ENCODE data around the gene PTPRD. TPM values are rescaled to one million over a fixed set of nuclear protein-coding genes. Genes with fewer than 3 reads are reported as not detected.
"Not testable (repeated sequence)": the region's sequence is repeated elsewhere in the genome, so short reads cannot be mapped to it uniquely, and the experiment has no call there.

The PTPRD gene
- total and polyA plus RNA-seq, 7 experiments from 2014 or later = 0.71 TPM; not detected in 6

DNA sequence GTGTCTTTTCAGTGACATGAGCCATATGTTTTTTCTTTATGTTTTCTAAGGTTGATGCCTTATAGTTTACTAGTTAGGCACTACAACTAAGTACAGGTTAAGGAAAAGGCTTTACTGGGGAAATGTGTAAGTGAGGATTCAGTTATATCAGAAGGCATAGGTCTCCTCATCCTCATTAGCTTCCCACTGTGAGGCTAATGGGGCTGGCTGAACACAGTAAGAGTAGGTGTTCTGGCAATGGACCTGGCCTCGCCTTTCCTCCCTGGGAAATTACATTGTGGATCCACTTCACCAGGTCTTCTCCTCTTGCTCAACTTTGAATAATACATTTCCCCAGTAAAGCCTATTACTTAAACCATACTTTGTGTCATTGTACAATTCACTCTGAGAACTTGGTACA is 225.5 kb downstream of the PTPRD start:
- H3K27me3 ChIP-seq (ENCODE audit: control insufficient read depth in 2 of 2, insufficient read depth in 2 of 2, low read length in 2 of 2) = no peaks in the 10 kb centered on the region
- no peaks in the 10 kb centered on the region for H3K36me3 Mint-ChIP-seq
- H3K27ac Mint-ChIP-seq = no peak overlapping the region
- ATAC-seq (no peak), DNase-seq (no peak)
- no peak overlapping the region for H3K27ac ChIP-seq (ENCODE audit: low read depth, low read length)
- intact Hi-C loops (cut with micrococcal nuclease) = no loop called here
- ChIA-PET POLR2A (no interaction called here), CTCF (no interaction called here)
- no peaks in the 10 kb centered on the region for H3K4me1 ChIP-seq (ENCODE audit: control insufficient read depth in 2 of 2, insufficient read depth in 2 of 2, low read length in 2 of 2)
- no peak overlapping the region for H3K4me3 Mint-ChIP-seq
- H3K9me3 Mint-ChIP-seq = peaks cover 0 to 21% (median 3%) of the 10 kb centered on the region in 11 donors
- no peaks in the 10 kb centered on the region for H3K27me3 Mint-ChIP-seq
- no peak overlapping the region for H3K4me3 ChIP-seq (ENCODE audit: low read length)
- no peaks in the 10 kb centered on the region for H3K36me3 ChIP-seq (ENCODE audit: control insufficient read depth in 2 of 3, insufficient read depth in 3 of 3, low read length in 3 of 3)
- H3K9me3 ChIP-seq (ENCODE audit: control insufficient read depth in 2 of 3, low read length in 3 of 3) = no peaks in the 10 kb centered on the region
- H3K4me1 Mint-ChIP-seq = no peaks in the 10 kb centered on the region

DNA sequence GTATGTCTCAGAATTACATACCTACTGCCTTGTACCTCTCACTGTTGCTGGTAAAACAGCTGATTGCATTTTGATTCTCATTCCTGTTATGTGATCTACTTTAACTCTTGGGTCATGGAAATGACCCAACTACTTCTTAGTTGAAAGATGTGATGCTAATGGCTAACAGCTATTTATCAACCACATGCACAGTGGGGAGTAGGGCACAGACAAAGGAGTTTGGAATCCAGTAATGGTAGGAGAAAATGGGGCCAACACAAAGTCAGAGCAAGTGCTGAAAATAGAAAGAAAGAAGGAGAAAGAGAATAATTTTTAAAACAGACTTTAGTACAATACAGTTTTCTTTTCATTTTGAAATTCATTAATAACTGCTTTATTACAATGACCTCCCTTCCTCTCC is 241.0 kb downstream of the PTPRD start:
- H3K4me3 Mint-ChIP-seq = no peak overlapping the region
- DNase-seq (no peak), ATAC-seq (no peak)
- no peak overlapping the region for H3K4me3 ChIP-seq (ENCODE audit: low read length)
- H3K36me3 Mint-ChIP-seq = no peaks in the 10 kb centered on the region
- H3K27me3 Mint-ChIP-seq = no peaks in the 10 kb centered on the region
- no peaks in the 10 kb centered on the region for H3K36me3 ChIP-seq (ENCODE audit: control insufficient read depth in 2 of 3, insufficient read depth in 3 of 3, low read length in 3 of 3)
- no peaks in the 10 kb centered on the region for H3K9me3 ChIP-seq (ENCODE audit: control insufficient read depth in 2 of 3, low read length in 3 of 3)
- intact Hi-C loops (cut with micrococcal nuclease) = no loop called here
- H3K9me3 Mint-ChIP-seq = peaks cover 0 to 22% (median 3%) of the 10 kb centered on the region in 11 donors
- no peak overlapping the region for H3K27ac ChIP-seq (ENCODE audit: low read depth, low read length)
- H3K27ac Mint-ChIP-seq = no peak overlapping the region
- no peaks in the 10 kb centered on the region for H3K4me1 Mint-ChIP-seq
- POLR2A ChIA-PET = no interaction called here
- no peaks in the 10 kb centered on the region for H3K4me1 ChIP-seq (ENCODE audit: control insufficient read depth in 2 of 2, insufficient read depth in 2 of 2, low read length in 2 of 2)
- CTCF ChIA-PET = no interaction called here
- no peaks in the 10 kb centered on the region for H3K27me3 ChIP-seq (ENCODE audit: control insufficient read depth in 2 of 2, insufficient read depth in 2 of 2, low read length in 2 of 2)

DNA sequence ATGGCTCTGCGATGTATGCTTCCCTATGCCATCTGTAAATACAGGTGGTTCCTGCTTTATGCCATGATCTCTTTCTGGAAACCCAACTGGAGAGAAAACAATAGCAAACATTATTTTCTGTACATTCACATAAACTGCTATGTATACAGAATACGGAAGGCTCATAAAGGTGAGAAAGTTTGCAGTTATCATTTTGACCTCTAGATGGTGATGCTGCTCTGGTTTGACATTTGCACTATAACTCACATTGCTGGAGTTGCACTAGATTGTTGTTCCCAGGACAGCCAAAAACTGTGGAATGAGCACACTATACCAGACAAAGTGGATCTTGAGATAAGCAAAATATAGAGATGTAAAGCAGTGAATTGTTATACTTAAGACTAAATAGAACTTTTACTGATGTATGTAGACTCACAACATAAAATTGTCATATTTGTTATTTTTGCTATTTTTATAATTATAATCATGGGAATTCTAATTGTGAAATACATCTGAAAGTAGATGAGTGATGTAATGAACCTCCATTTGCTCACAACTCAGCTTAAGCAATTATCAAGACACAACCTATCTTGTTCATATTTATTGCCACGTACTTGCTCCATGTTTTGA is 246.5 kb downstream of the PTPRD start:
- POLR2A ChIA-PET = no interaction called here
- no peaks in the 10 kb centered on the region for H3K4me1 Mint-ChIP-seq

DNA sequence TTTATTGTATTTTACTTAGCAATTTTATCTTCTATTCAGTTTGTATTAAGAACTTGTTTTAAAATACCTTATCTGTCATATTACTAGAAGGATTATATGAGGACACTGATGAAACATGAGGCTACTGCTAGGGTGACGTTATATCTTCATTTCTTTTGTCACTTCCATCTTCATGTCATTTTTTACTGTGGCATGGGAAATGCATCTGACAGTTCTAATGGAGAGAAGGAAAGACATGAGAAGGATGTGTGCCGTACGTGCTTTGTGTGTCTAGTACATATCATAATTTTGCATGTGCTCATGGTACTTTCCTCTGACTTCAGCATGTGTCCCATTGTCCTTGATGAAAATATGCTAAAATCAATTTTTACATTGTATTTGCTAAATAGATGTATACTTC is 258.2 kb downstream of the PTPRD start:
- no peak overlapping the region for H3K4me3 Mint-ChIP-seq
- intact Hi-C loops (cut with micrococcal nuclease) = no loop called here
- no peaks in the 10 kb centered on the region for H3K27me3 Mint-ChIP-seq
- Histone ChIP-seq H3K9me3 (ENCODE audit: control insufficient read depth in 2 of 3, low read length in 3 of 3) (no peaks in the 10 kb centered on the region), H3K4me1 (ENCODE audit: control insufficient read depth in 2 of 2, insufficient read depth in 2 of 2, low read length in 2 of 2) (no peaks in the 10 kb centered on the region), H3K27ac (ENCODE audit: low read depth, low read length) (no peak overlapping the region), H3K4me3 (ENCODE audit: low read length) (no peak overlapping the region), H3K36me3 (ENCODE audit: control insufficient read depth in 2 of 3, insufficient read depth in 3 of 3, low read length in 3 of 3) (no peaks in the 10 kb centered on the region), H3K27me3 (ENCODE audit: control insufficient read depth in 2 of 2, insufficient read depth in 2 of 2, low read length in 2 of 2) (no peaks in the 10 kb centered on the region)
- no peak overlapping the region for H3K27ac Mint-ChIP-seq
- peaks cover 0 to 16% (median 1%) of the 10 kb centered on the region in 11 donors for H3K9me3 Mint-ChIP-seq
- DNase-seq (no peak), ATAC-seq (no peak)
- ChIA-PET POLR2A (no interaction called here), CTCF (no interaction called here)
- no peaks in the 10 kb centered on the region for H3K36me3 Mint-ChIP-seq
- no peaks in the 10 kb centered on the region for H3K4me1 Mint-ChIP-seq

More for the DNA sequence above, 246.5 kb downstream of the PTPRD start:
- H3K27ac Mint-ChIP-seq = no peak overlapping the region
- peaks cover 0 to 7% (median under 1%) of the 10 kb centered on the region in 11 donors for H3K9me3 Mint-ChIP-seq
- H3K4me3 Mint-ChIP-seq = no peak overlapping the region
- DNase-seq (no peak), ATAC-seq (no peak)
- no peaks in the 10 kb centered on the region for H3K4me1 ChIP-seq (ENCODE audit: control insufficient read depth in 2 of 2, insufficient read depth in 2 of 2, low read length in 2 of 2)
- no peaks in the 10 kb centered on the region for H3K27me3 ChIP-seq (ENCODE audit: control insufficient read depth in 2 of 2, insufficient read depth in 2 of 2, low read length in 2 of 2)
- no peaks in the 10 kb centered on the region for H3K9me3 ChIP-seq (ENCODE audit: control insufficient read depth in 2 of 3, low read length in 3 of 3)
- H3K36me3 ChIP-seq (ENCODE audit: control insufficient read depth in 2 of 3, insufficient read depth in 3 of 3, low read length in 3 of 3) = no peaks in the 10 kb centered on the region
- no peaks in the 10 kb centered on the region for H3K27me3 Mint-ChIP-seq
- CTCF ChIA-PET = no interaction called here
- H3K36me3 Mint-ChIP-seq = no peaks in the 10 kb centered on the region
- intact Hi-C loops (cut with micrococcal nuclease) = no loop called here
- no peak overlapping the region for H3K4me3 ChIP-seq (ENCODE audit: low read length)
- no peak overlapping the region for H3K27ac ChIP-seq (ENCODE audit: low read depth, low read length)

DNA sequence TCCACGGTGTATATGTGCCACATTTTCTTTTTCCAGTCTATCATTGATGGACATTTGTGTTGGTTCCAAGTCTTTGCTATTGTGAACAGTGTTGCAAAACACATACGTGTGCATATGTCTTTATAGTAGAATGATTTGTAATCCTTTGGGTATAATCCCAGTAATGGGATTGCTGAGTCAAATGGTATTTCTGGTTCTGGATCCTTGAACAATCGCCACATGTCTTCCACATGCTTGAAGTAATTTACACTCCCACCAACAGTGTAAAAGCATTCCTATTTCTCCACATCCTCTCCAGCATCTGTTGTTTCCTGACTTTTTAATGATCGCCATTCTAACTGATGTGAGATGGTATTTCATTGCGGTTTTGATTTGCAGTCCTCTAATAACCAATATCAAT is 267.2 kb downstream of the PTPRD start:
- POLR2A ChIA-PET; intact Hi-C loops (cut with micrococcal nuclease); H3K4me3 ChIP-seq (ENCODE audit: low read length); DNase-seq; H3K4me1 ChIP-seq (ENCODE audit: control insufficient read depth in 2 of 2, insufficient read depth in 2 of 2, low read length in 2 of 2); H3K36me3 Mint-ChIP-seq; ATAC-seq; H3K9me3 ChIP-seq (ENCODE audit: control insufficient read depth in 2 of 3, low read length in 3 of 3); H3K27ac Mint-ChIP-seq; H3K4me3 Mint-ChIP-seq; CTCF ChIA-PET; H3K27ac ChIP-seq (ENCODE audit: low read depth, low read length); H3K27me3 ChIP-seq (ENCODE audit: control insufficient read depth in 2 of 2, insufficient read depth in 2 of 2, low read length in 2 of 2); H3K4me1 Mint-ChIP-seq; H3K36me3 ChIP-seq (ENCODE audit: control insufficient read depth in 2 of 3, insufficient read depth in 3 of 3, low read length in 3 of 3); H3K27me3 Mint-ChIP-seq: not testable (repeated sequence)
- peaks cover 0 to 18% (median 8%) of the 10 kb centered on the region in 11 donors for H3K9me3 Mint-ChIP-seq

DNA sequence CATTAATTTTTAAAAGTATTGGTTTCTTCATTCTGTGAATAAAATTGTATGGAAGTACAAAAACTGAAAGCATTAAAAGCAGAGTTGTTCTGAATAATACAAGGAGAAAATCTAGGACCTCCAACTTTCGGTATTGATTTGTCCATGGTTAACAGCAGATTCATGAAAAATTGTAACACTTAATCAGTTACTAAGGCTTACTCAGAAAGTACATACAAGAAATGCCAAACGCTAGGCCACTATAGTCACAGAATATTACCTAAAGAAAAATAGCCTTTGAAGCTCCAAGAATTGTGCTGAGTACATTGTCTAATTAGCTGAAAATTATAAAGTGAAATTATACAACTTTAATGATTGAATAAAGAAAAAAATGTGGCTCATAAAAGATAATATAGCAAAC is 271.7 kb downstream of the PTPRD start:
- ChIA-PET POLR2A (no interaction called here), CTCF (no interaction called here)
- no peaks in the 10 kb centered on the region for H3K36me3 ChIP-seq (ENCODE audit: control insufficient read depth in 2 of 3, insufficient read depth in 3 of 3, low read length in 3 of 3)
- Mint-ChIP-seq H3K27ac (no peak overlapping the region), H3K4me1 (no peaks in the 10 kb centered on the region), H3K36me3 (no peaks in the 10 kb centered on the region), H3K4me3 (no peak overlapping the region), H3K9me3 (peaks cover 0 to 28% (median 7%) of the 10 kb centered on the region in 11 donors), H3K27me3 (no peaks in the 10 kb centered on the region)
- ATAC-seq (no peak), DNase-seq (no peak)
- H3K4me3 ChIP-seq (ENCODE audit: low read length) = no peak overlapping the region
- H3K4me1 ChIP-seq (ENCODE audit: control insufficient read depth in 2 of 2, insufficient read depth in 2 of 2, low read length in 2 of 2) = no peaks in the 10 kb centered on the region
- no peaks in the 10 kb centered on the region for H3K27me3 ChIP-seq (ENCODE audit: control insufficient read depth in 2 of 2, insufficient read depth in 2 of 2, low read length in 2 of 2)
- intact Hi-C loops (cut with micrococcal nuclease) = no loop called here
- no peak overlapping the region for H3K27ac ChIP-seq (ENCODE audit: low read depth, low read length)
- H3K9me3 ChIP-seq (ENCODE audit: control insufficient read depth in 2 of 3, low read length in 3 of 3) = no peaks in the 10 kb centered on the region

DNA sequence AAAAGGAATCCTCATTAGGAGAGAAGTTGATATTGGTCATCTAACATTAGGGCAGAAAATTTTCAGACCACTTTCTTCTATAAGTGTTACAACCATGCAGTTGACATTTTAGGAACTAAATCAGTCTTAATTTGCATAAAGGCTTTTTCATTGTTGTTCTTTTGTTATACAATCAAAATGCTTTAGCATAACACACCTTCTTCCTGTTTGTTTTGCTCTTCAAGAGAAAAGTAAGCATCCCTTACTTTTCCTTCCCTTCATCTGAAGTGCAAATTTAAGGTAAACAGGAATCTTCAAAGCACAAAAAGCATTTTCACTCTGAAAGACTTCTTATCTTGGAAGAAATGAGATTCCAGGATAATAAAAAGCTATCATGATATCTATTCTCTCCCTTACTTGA is 273.6 kb downstream of the PTPRD start:
- Histone ChIP-seq H3K9me3 (ENCODE audit: control insufficient read depth in 2 of 3, low read length in 3 of 3) (no peaks in the 10 kb centered on the region), H3K4me1 (ENCODE audit: control insufficient read depth in 2 of 2, insufficient read depth in 2 of 2, low read length in 2 of 2) (no peaks in the 10 kb centered on the region), H3K4me3 (ENCODE audit: low read length) (no peak overlapping the region), H3K36me3 (ENCODE audit: control insufficient read depth in 2 of 3, insufficient read depth in 3 of 3, low read length in 3 of 3) (no peaks in the 10 kb centered on the region), H3K27me3 (ENCODE audit: control insufficient read depth in 2 of 2, insufficient read depth in 2 of 2, low read length in 2 of 2) (no peaks in the 10 kb centered on the region), H3K27ac (ENCODE audit: low read depth, low read length) (no peak overlapping the region)
- no peaks in the 10 kb centered on the region for H3K36me3 Mint-ChIP-seq
- intact Hi-C loops (cut with micrococcal nuclease) = loop anchor here in 1 of 2 donors (5.0 kb wide), 1 partner anchor 52 kb away; no protein-coding TSS in a partner anchor
- no peak overlapping the region for H3K27ac Mint-ChIP-seq
- no peaks in the 10 kb centered on the region for H3K27me3 Mint-ChIP-seq
- no peak for ATAC-seq
- POLR2A ChIA-PET = no interaction called here
- CTCF ChIA-PET = no interaction called here
- H3K9me3 Mint-ChIP-seq = peaks cover 0 to 41% (median 4%) of the 10 kb centered on the region in 11 donors
- DNase-seq = no peak
- H3K4me3 Mint-ChIP-seq = no peak overlapping the region
- H3K4me1 Mint-ChIP-seq = no peaks in the 10 kb centered on the region
